Progenitor cell of endocrine pancreas (in vitro differentiated cells): ENCODE results near the gene ZSCAN16. TPM values are rescaled to one million over a fixed set of nuclear protein-coding genes. Genes with fewer than 3 reads are reported as not detected.
"Not testable (repeated sequence)": the region's sequence is repeated elsewhere in the genome, so short reads cannot be mapped to it uniquely, and the experiment has no call there.

Experiments
- DNase-seq: peaks from one replicate; pipeline ENCODE4 v3.0.0; 2021; ENCODE audit warnings: low spot score; ENCODE audit not compliant: unreplicated experiment
- H3K27ac Mint-ChIP-seq: 2 replicates; pipeline ENCODE4 v1.8.0; 2021; ENCODE audit warnings: mild to moderate bottlenecking, moderate library complexity, mixed read lengths
- H3K27me3 Mint-ChIP-seq: 2 replicates; pipeline ENCODE4 v1.8.0; 2021; ENCODE audit warnings: mixed read lengths
- H3K36me3 Mint-ChIP-seq: 2 replicates; pipeline ENCODE4 v1.8.0; 2022; ENCODE audit warnings: mixed read lengths; ENCODE audit not compliant: insufficient read depth
- H3K4me1 Mint-ChIP-seq: 2 replicates; pipeline ENCODE4 v1.8.0; 2021; ENCODE audit warnings: low read depth, mixed read lengths
- H3K4me3 Mint-ChIP-seq: 2 replicates; pipeline ENCODE4 v1.8.0; 2021; ENCODE audit warnings: low read depth, mild to moderate bottlenecking, moderate library complexity, mixed read lengths
- H3K9me3 Mint-ChIP-seq: 2 replicates; pipeline ENCODE4 v1.8.0; 2021; ENCODE audit warnings: low read depth, mixed read lengths
- CTCF ChIP-seq: fragments of 200-600 bp; sonication (generic); IDR thresholded peaks from one replicate; pipeline ENCODE4 v1.5.0; 2021; ENCODE audit warnings: antibody characterized with exemption, mild to moderate bottlenecking; ENCODE audit not compliant: unreplicated experiment
- total RNA-seq: library from RNA; stranded (reverse); gene quantifications from 2 replicates; pipeline ENCODE4 v1.2.1, GENCODE V29; 2021

ZSCAN16 gene
- total RNA-seq, 1 donor from 2014 or later = 19.6 TPM

- Mint-ChIP-seq H3K27ac (peak overlapping the region; percentile 97), H3K4me1 (peaks cover 16% of the 10 kb centered on the region), H3K36me3 (peaks cover 40% of the 10 kb centered on the region), H3K27me3 (no peaks in the 10 kb centered on the region), H3K4me3 (peak overlapping the region; percentile 99), H3K9me3 (peaks cover 34% of the 10 kb centered on the region)
- no peak for TF ChIP-seq CTCF
- no peak for DNase-seq
Measured at GRCh38 chr6:28081486-28081751, 43.0 kb upstream of the ZSCAN16 start.

GRCh38 chr6:28082939-28083338 lies 41.5 kb upstream of the ZSCAN16 start:
- H3K4me3 Mint-ChIP-seq = peak overlapping the region; percentile 99
- peaks cover 43% of the 10 kb centered on the region for H3K9me3 Mint-ChIP-seq
- no peak overlapping the region for H3K27ac Mint-ChIP-seq
- H3K36me3 Mint-ChIP-seq = peaks cover 52% of the 10 kb centered on the region
- H3K27me3 Mint-ChIP-seq = no peaks in the 10 kb centered on the region
- peaks cover 14% of the 10 kb centered on the region for H3K4me1 Mint-ChIP-seq
- TF ChIP-seq CTCF = no peak
- DNase-seq = no peak

DNA sequence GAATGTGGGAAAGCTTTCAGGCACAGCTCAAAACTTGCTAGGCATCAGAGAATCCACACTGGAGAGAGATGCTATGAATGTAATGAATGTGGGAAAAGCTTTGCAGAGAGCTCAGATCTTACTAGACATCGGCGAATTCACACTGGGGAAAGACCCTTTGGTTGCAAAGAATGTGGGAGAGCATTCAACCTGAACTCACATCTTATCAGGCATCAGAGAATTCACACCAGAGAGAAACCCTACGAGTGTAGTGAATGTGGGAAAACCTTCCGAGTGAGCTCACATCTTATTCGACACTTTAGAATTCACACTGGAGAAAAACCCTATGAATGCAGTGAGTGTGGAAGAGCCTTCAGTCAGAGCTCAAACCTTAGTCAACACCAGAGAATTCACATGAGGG lies 35.4 kb upstream of the ZSCAN16 start:
- Mint-ChIP-seq H3K36me3 (peaks cover 87% of the 10 kb centered on the region), H3K27ac (no peak overlapping the region), H3K9me3 (peaks cover 67% of the 10 kb centered on the region), H3K4me3 (no peak overlapping the region), H3K27me3 (no peaks in the 10 kb centered on the region), H3K4me1 (no peaks in the 10 kb centered on the region)
- no peak for DNase-seq
- TF ChIP-seq CTCF = no peak

DNA sequence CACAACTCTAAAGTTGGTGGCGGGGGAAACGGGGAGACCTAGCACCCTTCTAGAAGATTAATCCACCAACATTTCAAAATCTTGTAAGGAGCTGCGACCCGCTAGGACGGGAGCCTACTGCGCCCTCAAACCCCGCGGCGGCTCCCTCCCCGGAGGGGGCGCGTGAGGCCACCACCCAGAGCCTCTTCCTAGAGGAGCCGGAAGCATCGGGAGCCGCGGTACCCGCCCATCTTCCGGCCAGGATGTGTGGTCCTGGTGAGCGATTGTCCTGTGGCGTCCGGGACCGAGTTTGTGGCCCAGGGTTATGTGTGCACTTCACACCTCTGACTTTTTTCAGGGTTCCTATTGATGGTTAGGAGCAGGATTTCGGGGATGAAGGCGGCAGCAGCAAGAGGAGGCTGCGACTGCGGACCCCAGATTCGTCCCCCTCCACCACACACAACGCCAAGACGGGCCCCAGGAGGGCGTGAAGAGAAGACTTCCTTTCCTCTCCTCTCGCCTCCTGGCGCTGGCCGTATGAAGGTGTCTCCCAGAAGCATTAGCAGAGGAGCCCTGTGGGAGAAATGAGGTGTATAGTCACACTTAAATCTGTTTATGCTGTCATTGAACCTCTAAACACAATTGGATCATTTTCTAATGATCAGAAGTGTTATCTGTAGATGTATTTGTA lies 33.4 kb upstream of the ZSCAN16 start:
- Mint-ChIP-seq H3K36me3 (peaks cover 76% of the 10 kb centered on the region), H3K27me3 (no peaks in the 10 kb centered on the region), H3K4me3 (no peak overlapping the region), H3K4me1 (no peaks in the 10 kb centered on the region), H3K9me3 (peaks cover 58% of the 10 kb centered on the region), H3K27ac (no peak overlapping the region)
- TF ChIP-seq CTCF = no peak
- DNase-seq = no peak

GRCh38 chr6:28102222-28102621 lies 22.2 kb upstream of the ZSCAN16 start:
- Mint-ChIP-seq H3K27me3 (peaks cover 34% of the 10 kb centered on the region), H3K9me3 (peaks cover 26% of the 10 kb centered on the region)
- H3K36me3 Mint-ChIP-seq, H3K4me3 Mint-ChIP-seq, DNase-seq, H3K4me1 Mint-ChIP-seq, H3K27ac Mint-ChIP-seq: not testable (repeated sequence)

DNA sequence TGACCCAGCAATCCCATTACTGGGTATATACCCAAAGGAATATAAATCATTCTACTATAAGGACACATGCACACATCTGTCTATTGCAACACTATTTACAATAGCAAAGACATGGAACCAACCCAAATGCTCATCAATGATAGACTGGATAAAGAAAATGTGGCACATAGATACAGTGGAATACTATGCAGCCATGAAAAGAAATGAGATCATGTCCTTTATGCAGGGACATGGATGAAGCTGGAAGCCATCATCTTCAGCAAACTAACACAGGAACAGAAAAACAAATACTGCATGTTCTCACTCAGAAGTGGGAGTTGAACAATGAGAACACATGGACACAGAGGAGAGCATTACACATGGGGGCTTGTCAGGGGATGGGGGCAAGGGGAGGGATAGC lies 21.7 kb upstream of the ZSCAN16 start:
- not testable (repeated sequence) for H3K4me3 Mint-ChIP-seq, H3K36me3 Mint-ChIP-seq, DNase-seq, H3K4me1 Mint-ChIP-seq, H3K27ac Mint-ChIP-seq
- Mint-ChIP-seq H3K9me3 (peaks cover 21% of the 10 kb centered on the region), H3K27me3 (peaks cover 34% of the 10 kb centered on the region)
